Measurements from ENCODE around the gene PNO1.

The PNO1 gene

DNA sequence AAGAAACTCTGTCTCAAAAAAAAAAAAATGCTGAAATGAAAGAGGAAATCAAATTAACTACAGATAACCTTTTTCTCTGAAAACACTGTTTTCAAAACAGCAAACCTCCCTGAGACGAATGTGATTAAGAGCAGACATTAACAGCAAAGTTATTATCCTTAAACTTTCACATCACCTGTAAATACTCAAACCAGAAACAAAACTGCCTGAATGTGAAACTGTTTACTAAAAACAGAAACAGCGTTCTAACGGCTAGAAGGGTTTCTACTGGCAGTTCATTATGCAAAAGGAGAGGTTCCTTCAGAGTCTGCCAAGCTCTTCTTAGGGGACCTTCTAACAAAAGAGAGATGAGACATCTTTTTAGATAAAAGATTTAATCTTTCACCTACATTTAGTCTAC, 45.9 kb downstream of the PNO1 start:
- H3K36me3 ChIP-seq (ENCODE audit: control insufficient read depth, insufficient read depth, low read length) = no peaks in the 10 kb centered on the region
- no peaks in the 10 kb centered on the region for H3K27me3 ChIP-seq (ENCODE audit: control insufficient read depth, insufficient read depth, low read length)
- no peak overlapping the region for H3K9ac ChIP-seq (ENCODE audit: low read depth, low read length)
- no peak overlapping the region for H3K4me3 ChIP-seq (ENCODE audit: low read depth, low read length)
- no peaks in the 10 kb centered on the region for H3K9me3 ChIP-seq (ENCODE audit: control insufficient read depth, insufficient read depth, low read length)
- no peaks in the 10 kb centered on the region for H3K4me1 ChIP-seq (ENCODE audit: control insufficient read depth, insufficient read depth, low read length)

DNA sequence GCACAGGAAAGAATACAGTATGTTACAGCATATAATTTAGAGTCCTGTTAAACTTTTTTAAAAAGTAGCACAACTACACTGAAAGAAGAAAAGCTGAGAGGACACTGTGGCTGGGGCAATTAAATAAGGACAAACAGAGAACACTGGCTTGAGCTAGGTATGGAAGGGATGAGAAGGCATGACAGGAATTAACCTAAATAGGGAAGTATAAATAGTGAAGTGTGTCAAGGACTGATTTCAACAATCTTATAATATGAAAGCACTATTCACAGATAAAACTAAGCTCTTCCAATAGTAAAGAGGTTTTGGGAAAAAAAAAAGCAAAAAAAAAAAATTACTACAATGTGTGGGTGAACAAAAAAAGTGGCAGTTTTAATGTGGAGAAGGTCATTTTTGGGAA, 49.1 kb downstream of the PNO1 start:
- Histone ChIP-seq H3K9me3 (ENCODE audit: control insufficient read depth, insufficient read depth, low read length) (no peaks in the 10 kb centered on the region), H3K36me3 (ENCODE audit: control insufficient read depth, insufficient read depth, low read length) (no peaks in the 10 kb centered on the region), H3K9ac (ENCODE audit: low read depth, low read length) (no peak overlapping the region), H3K4me1 (ENCODE audit: control insufficient read depth, insufficient read depth, low read length) (no peaks in the 10 kb centered on the region), H3K4me3 (ENCODE audit: low read depth, low read length) (no peak overlapping the region), H3K27me3 (ENCODE audit: control insufficient read depth, insufficient read depth, low read length) (no peaks in the 10 kb centered on the region)

- H3K9me3 ChIP-seq (ENCODE audit: control insufficient read depth, insufficient read depth, low read length) = no peaks in the 10 kb centered on the region
- no peak overlapping the region for H3K9ac ChIP-seq (ENCODE audit: low read depth, low read length)
- H3K36me3 ChIP-seq (ENCODE audit: control insufficient read depth, insufficient read depth, low read length) = no peaks in the 10 kb centered on the region
- no peak overlapping the region for H3K4me3 ChIP-seq (ENCODE audit: low read depth, low read length)
- H3K27me3 ChIP-seq (ENCODE audit: control insufficient read depth, insufficient read depth, low read length) = no peaks in the 10 kb centered on the region
- no peaks in the 10 kb centered on the region for H3K4me1 ChIP-seq (ENCODE audit: control insufficient read depth, insufficient read depth, low read length)
Observed at GRCh38 chr2:68214381-68214780, 56.7 kb downstream of the PNO1 start.

DNA sequence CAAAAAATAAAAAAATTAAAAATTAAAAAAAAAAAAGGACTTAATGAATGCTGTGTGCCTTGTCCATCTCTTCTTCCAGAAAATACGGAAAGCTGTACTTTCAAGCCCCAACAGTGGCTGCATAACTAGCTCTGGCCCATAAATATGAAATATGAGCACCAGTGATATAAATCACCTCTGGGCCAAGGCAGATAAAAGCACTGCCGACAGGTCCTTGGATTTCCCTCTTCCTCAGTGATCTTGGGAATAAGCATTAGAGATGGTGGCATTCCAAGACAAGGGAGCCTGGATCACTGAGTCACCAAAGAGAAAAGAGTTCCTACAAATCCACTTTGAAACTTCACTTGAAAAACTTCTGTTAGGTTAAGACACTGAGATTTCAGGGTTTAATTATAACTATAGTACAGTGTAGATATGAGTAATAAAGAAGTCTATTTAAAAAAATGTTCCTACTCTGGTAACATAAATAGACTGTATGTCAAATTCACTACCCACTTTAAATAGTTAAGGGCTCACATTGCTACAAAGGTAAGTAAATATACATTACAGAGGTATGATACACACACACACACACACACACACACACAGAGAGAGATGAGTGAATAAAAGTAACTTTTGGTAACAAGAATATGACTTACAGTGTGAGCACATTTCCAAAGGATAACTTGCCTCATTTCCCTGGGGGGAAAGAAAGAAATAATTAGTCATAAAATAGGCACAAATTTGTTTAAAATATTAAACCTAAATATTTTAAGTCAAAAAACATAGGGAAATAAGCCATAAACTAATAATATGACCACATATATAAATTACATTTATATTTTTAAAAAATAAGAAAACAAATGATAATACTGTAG, 59.0 kb downstream of the PNO1 start:
- H3K4me1 ChIP-seq (ENCODE audit: control insufficient read depth, insufficient read depth, low read length) = no peaks in the 10 kb centered on the region
- no peaks in the 10 kb centered on the region for H3K9me3 ChIP-seq (ENCODE audit: control insufficient read depth, insufficient read depth, low read length)
- H3K36me3 ChIP-seq (ENCODE audit: control insufficient read depth, insufficient read depth, low read length) = no peaks in the 10 kb centered on the region
- no peaks in the 10 kb centered on the region for H3K27me3 ChIP-seq (ENCODE audit: control insufficient read depth, insufficient read depth, low read length)
- H3K9ac ChIP-seq (ENCODE audit: low read depth, low read length) = no peak overlapping the region
- H3K4me3 ChIP-seq (ENCODE audit: low read depth, low read length) = no peak overlapping the region

DNA sequence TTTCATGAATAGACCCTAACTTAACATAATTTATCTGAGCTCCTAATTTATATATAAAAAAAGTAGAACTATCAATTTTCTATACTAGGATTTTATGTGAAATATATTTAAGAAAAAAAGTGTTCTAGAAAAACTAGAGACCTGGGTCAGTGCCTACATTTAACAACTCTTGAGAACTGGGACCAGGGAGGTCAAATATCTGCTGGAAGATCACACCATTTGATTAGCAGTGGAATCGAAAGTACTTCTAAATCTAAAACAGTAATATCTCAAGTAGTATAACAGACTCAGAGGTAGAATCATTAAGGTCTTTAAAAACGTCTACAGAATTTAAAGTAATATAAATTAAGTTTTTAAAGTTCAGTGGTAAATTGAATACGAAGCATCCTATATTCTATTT, 60.0 kb downstream of the PNO1 start:
- no peaks in the 10 kb centered on the region for H3K4me1 ChIP-seq (ENCODE audit: control insufficient read depth, insufficient read depth, low read length)
- H3K9ac ChIP-seq (ENCODE audit: low read depth, low read length) = no peak overlapping the region
- no peaks in the 10 kb centered on the region for H3K27me3 ChIP-seq (ENCODE audit: control insufficient read depth, insufficient read depth, low read length)
- no peaks in the 10 kb centered on the region for H3K36me3 ChIP-seq (ENCODE audit: control insufficient read depth, insufficient read depth, low read length)
- no peak overlapping the region for H3K4me3 ChIP-seq (ENCODE audit: low read depth, low read length)
- H3K9me3 ChIP-seq (ENCODE audit: control insufficient read depth, insufficient read depth, low read length) = no peaks in the 10 kb centered on the region

- no peaks in the 10 kb centered on the region for H3K9me3 ChIP-seq (ENCODE audit: control insufficient read depth, insufficient read depth, low read length)
- no peak overlapping the region for H3K4me3 ChIP-seq (ENCODE audit: low read depth, low read length)
- no peaks in the 10 kb centered on the region for H3K27me3 ChIP-seq (ENCODE audit: control insufficient read depth, insufficient read depth, low read length)
- H3K4me1 ChIP-seq (ENCODE audit: control insufficient read depth, insufficient read depth, low read length) = no peaks in the 10 kb centered on the region
- H3K9ac ChIP-seq (ENCODE audit: low read depth, low read length) = no peak overlapping the region
- no peaks in the 10 kb centered on the region for H3K36me3 ChIP-seq (ENCODE audit: control insufficient read depth, insufficient read depth, low read length)
Observed at GRCh38 chr2:68218343-68218901, 60.7 kb downstream of the PNO1 start.

DNA sequence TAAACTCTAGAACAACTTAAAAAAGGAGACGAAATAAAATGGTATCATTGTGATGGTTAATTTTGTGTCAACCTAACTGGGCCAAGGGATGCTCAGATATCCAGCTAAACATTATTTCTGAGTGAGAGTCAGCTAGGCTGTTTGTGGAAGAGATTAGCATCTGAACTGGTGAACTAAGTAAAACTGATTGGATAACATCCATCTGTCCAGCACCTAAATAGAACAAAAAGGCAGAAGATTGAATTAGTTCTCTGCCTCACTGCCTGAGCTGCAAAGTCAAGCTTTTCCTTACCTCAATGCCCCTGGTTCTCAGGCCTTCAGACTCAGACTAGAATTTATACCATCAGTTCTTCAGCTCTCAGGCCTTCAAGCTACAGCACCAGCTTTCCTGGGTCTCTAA, 64.6 kb downstream of the PNO1 start:
- Histone ChIP-seq H3K4me3 (ENCODE audit: low read depth, low read length) (no peak overlapping the region), H3K27me3 (ENCODE audit: control insufficient read depth, insufficient read depth, low read length) (no peaks in the 10 kb centered on the region), H3K9ac (ENCODE audit: low read depth, low read length) (no peak overlapping the region), H3K36me3 (ENCODE audit: control insufficient read depth, insufficient read depth, low read length) (no peaks in the 10 kb centered on the region), H3K4me1 (ENCODE audit: control insufficient read depth, insufficient read depth, low read length) (peaks cover 8% of the 10 kb centered on the region), H3K9me3 (ENCODE audit: control insufficient read depth, insufficient read depth, low read length) (no peaks in the 10 kb centered on the region)

DNA sequence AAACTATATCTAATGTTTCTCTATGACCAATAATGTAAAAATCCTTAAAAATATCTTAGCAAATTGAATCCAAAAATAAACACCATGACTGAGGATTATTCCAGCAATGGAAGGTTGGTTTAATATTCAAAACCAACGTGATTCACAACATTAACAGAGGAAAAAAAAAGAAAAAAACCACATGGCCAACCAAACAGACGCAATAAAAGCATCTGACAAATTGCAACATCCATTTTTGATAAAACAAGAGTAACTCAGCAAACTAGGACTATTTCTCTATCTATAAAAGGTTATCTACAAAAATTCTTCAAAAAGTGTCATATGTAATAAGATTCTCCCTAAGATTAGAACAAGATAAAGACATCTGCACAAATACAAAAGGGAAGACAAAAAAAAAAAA, 65.7 kb downstream of the PNO1 start:
- Histone ChIP-seq H3K4me1 (ENCODE audit: control insufficient read depth, insufficient read depth, low read length) (peaks cover 8% of the 10 kb centered on the region), H3K36me3 (ENCODE audit: control insufficient read depth, insufficient read depth, low read length) (no peaks in the 10 kb centered on the region), H3K9ac (ENCODE audit: low read depth, low read length) (no peak overlapping the region), H3K27me3 (ENCODE audit: control insufficient read depth, insufficient read depth, low read length) (no peaks in the 10 kb centered on the region), H3K9me3 (ENCODE audit: control insufficient read depth, insufficient read depth, low read length) (no peaks in the 10 kb centered on the region), H3K4me3 (ENCODE audit: low read depth, low read length) (no peak overlapping the region)

- Histone ChIP-seq H3K4me3 (ENCODE audit: low read depth, low read length) (no peak overlapping the region), H3K4me1 (ENCODE audit: control insufficient read depth, insufficient read depth, low read length) (peaks cover 8% of the 10 kb centered on the region), H3K9ac (ENCODE audit: low read depth, low read length) (no peak overlapping the region), H3K36me3 (ENCODE audit: control insufficient read depth, insufficient read depth, low read length) (no peaks in the 10 kb centered on the region), H3K27me3 (ENCODE audit: control insufficient read depth, insufficient read depth, low read length) (no peaks in the 10 kb centered on the region), H3K9me3 (ENCODE audit: control insufficient read depth, insufficient read depth, low read length) (no peaks in the 10 kb centered on the region)
Observed at GRCh38 chr2:68225119-68225632, 67.5 kb downstream of the PNO1 start.
